Fibroblast of mammary gland (primary cell): ENCODE data around the gene CCSER1.

Source experiments
- DNase-seq: peaks from one replicate; pipeline ENCODE4 v3.0.0-alpha.2; 2010; ENCODE audit warnings: low read depth
- H3K4me3 ChIP-seq: 2 replicates; pipeline ENCODE4 v1.5.1; 2011; ENCODE audit warnings: low read depth, mild to moderate bottlenecking, low read length, moderate library complexity; ENCODE audit not compliant: control insufficient read depth
- TF ChIP-seq, protein P1 (sequence below): conservative IDR thresholded peaks from 2 replicates; pipeline ENCODE4 v1.5.1; 2011; ENCODE audit warnings: low read depth, low read length, inconsistent platforms; ENCODE audit not compliant: control insufficient read depth, insufficient read depth

The CCSER1 gene

GRCh38 chr4:90093526-90093925 lies 33.7 kb upstream of the CCSER1 start:
- TF ChIP-seq, protein P1, sequence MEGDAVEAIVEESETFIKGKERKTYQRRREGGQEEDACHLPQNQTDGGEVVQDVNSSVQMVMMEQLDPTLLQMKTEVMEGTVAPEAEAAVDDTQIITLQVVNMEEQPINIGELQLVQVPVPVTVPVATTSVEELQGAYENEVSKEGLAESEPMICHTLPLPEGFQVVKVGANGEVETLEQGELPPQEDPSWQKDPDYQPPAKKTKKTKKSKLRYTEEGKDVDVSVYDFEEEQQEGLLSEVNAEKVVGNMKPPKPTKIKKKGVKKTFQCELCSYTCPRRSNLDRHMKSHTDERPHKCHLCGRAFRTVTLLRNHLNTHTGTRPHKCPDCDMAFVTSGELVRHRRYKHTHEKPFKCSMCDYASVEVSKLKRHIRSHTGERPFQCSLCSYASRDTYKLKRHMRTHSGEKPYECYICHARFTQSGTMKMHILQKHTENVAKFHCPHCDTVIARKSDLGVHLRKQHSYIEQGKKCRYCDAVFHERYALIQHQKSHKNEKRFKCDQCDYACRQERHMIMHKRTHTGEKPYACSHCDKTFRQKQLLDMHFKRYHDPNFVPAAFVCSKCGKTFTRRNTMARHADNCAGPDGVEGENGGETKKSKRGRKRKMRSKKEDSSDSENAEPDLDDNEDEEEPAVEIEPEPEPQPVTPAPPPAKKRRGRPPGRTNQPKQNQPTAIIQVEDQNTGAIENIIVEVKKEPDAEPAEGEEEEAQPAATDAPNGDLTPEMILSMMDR = no peak
- no peak for DNase-seq

DNA sequence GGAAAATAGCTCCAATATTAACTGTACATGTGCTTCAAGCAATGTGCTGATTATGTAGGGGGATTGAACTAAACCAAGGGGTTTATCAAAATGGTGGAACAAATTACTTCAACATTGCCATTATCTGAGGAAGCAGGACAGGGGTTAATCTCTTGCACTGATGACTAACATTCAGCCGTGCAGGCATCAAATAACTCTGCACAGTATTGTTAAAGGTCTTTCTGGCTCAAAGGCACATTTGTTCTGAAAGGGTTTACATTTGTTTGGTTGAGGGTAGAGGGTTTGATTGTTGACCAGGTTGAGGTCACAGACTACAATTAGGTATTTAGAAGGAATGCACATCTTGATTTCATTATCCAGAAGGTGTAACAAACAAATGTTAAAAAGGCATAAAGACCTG lies 32.2 kb upstream of the CCSER1 start:
- TF ChIP-seq, protein P1 = no peak
- H3K4me3 ChIP-seq = no peak overlapping the region
- no peak for DNase-seq

More at GRCh38 chr4:90093526-90093925, 33.7 kb upstream of the CCSER1 start:
- H3K4me3 ChIP-seq = no peak overlapping the region

GRCh38 chr4:90099812-90100211 lies 27.4 kb upstream of the CCSER1 start:
- DNase-seq = peak; percentile 13
- TF ChIP-seq, protein P1 = no peak
- H3K4me3 ChIP-seq = no peak overlapping the region

- no peak overlapping the region for H3K4me3 ChIP-seq
- no peak for DNase-seq
- TF ChIP-seq, protein P1 = no peak
These were observed 23.2 kb upstream of the CCSER1 start for GRCh38 chr4:90103991-90104390.

GRCh38 chr4:90105274-90105673 lies 21.9 kb upstream of the CCSER1 start:
- no peak for DNase-seq
- TF ChIP-seq, protein P1 = no peak
- no peak overlapping the region for H3K4me3 ChIP-seq

DNA sequence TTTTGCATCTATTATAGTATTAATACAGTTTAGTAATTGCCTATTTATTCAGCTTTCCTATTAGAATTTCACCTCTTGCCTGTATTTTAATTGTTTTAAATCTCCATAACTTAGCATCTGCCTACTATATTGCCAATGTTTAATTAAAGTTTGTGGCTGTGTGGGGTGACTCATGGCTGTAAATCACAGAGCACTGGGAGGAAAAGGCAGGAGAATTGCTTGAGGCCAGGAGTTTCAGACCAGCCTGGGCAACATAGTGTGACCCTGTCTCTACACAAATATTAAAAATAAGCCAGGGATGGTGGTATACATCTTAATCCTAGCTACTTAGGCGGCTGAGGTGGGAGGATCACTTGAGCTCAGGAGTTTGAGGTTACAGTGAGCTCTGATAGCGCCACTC lies 14.5 kb upstream of the CCSER1 start:
- TF ChIP-seq, protein P1 = no peak
- H3K4me3 ChIP-seq = no peak overlapping the region
- no peak for DNase-seq

- DNase-seq = no peak
- TF ChIP-seq, protein P1 = no peak
- no peak overlapping the region for H3K4me3 ChIP-seq
These were observed 13.2 kb upstream of the CCSER1 start for GRCh38 chr4:90113881-90114457.
